OCI-LY7 (cell line): ENCODE data around the gene C16orf86.

Source experiments
- EZH2phosphoT487 ChIP-seq: fragments of 200-600 bp; sonication (generic); IDR thresholded peaks from 2 replicates; pipeline ENCODE4 v1.6.1; 2018; ENCODE audit warnings: low read depth, borderline replicate concordance, mild to moderate bottlenecking, mixed run types, antibody characterized with exemption, low read length, moderate library complexity, mixed read lengths
- TF ChIP-seq, protein P1 (sequence below): fragments of 200-600 bp; sonication (generic); conservative IDR thresholded peaks from 2 replicates; pipeline ENCODE4 v1.5.1; 2014; ENCODE audit warnings: mild to moderate bottlenecking, antibody characterized with exemption, low read length, moderate library complexity, mixed read lengths

DNA sequence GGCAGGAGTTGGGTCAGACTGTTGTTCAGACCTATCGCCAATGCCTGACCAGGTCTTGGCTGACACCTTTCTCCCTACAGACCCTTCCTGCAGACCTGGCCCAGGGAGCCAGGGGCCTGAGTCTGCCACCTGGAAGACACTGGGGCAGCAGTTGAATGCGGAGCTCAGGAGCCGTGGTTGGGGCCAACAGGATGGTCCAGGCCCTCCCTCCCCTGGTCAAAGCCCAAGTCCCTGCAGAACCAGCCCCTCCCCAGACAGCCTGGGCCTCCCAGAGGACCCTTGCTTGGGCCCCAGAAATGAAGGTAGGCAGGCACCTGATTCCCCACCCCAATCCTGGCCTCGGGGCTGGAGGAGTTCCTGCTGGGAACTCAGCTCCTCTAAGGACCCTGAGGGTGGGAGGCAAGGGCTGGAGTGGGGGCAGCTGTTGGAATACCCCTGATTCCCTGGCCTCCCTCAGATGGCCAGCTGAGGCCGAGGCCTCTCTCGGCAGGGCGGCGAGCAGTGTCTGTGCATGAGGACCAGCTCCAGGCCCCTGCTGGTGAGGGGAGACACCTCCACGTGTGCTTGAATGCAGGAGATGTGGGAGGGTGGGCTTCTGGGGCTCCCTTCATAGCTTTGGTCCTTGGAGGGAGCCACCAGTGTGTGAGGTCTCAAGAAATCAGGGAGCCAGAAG lies 10.1 kb upstream of the C16orf86 start:
- TF ChIP-seq, protein P1, sequence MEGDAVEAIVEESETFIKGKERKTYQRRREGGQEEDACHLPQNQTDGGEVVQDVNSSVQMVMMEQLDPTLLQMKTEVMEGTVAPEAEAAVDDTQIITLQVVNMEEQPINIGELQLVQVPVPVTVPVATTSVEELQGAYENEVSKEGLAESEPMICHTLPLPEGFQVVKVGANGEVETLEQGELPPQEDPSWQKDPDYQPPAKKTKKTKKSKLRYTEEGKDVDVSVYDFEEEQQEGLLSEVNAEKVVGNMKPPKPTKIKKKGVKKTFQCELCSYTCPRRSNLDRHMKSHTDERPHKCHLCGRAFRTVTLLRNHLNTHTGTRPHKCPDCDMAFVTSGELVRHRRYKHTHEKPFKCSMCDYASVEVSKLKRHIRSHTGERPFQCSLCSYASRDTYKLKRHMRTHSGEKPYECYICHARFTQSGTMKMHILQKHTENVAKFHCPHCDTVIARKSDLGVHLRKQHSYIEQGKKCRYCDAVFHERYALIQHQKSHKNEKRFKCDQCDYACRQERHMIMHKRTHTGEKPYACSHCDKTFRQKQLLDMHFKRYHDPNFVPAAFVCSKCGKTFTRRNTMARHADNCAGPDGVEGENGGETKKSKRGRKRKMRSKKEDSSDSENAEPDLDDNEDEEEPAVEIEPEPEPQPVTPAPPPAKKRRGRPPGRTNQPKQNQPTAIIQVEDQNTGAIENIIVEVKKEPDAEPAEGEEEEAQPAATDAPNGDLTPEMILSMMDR: no peak
- no peak for TF ChIP-seq EZH2phosphoT487
